HepG2 (cell line): ENCODE data around the gene NUCB1. TPM values are rescaled to one million over a fixed set of nuclear protein-coding genes. Genes with fewer than 3 reads are reported as not detected.

Experiments
- BORCS8-MEF2B ChIP-seq: sonication (generic); formaldehyde crosslinking; IDR thresholded peaks from 2 replicates; pipeline ENCODE4 v1.8.0; 2022; ENCODE audit warnings: mild to moderate bottlenecking, missing genetic modification reagents
- CAMTA2 ChIP-seq: sonication (generic); formaldehyde crosslinking; IDR thresholded peaks from 2 replicates; pipeline ENCODE4 v1.4.0; 2020; ENCODE audit warnings: mild to moderate bottlenecking, missing genetic modification reagents, borderline replicate concordance
- CEBPZ ChIP-seq: IDR thresholded peaks from 2 replicates; pipeline ENCODE4 v1.6.1; 2012; ENCODE audit warnings: low read length, improper control_type of control experiment
- DR1 ChIP-seq: sonication (generic); formaldehyde crosslinking; IDR thresholded peaks from 2 replicates; pipeline ENCODE4 v1.8.0; 2021; ENCODE audit warnings: mild to moderate bottlenecking, missing genetic modification reagents, inconsistent platforms
- ELF3 ChIP-seq: IDR thresholded peaks from 2 replicates; pipeline ENCODE4 v1.6.1; 2016; ENCODE audit warnings: missing genetic modification reagents, missing compliant biosample characterization
- ERF ChIP-seq: IDR thresholded peaks from 2 replicates; pipeline ENCODE4 v1.6.1; 2018; ENCODE audit warnings: missing biosample characterization, missing genetic modification reagents
- FUBP1 ChIP-seq: sonication (generic); formaldehyde crosslinking; IDR thresholded peaks from 2 replicates; pipeline ENCODE4 v1.5.1; 2020; ENCODE audit warnings: missing genetic modification reagents, mild to moderate bottlenecking, borderline replicate concordance
- KDM3A ChIP-seq: IDR thresholded peaks from 2 replicates; pipeline ENCODE4 v1.6.1; 2018; ENCODE audit warnings: low read depth, missing compliant biosample characterization
- MED13 ChIP-seq: sonication (generic); formaldehyde crosslinking; IDR thresholded peaks from 2 replicates; pipeline ENCODE4 v1.5.0; 2020; ENCODE audit warnings: missing genetic modification reagents
- MYNN ChIP-seq: sonication (generic); formaldehyde crosslinking; IDR thresholded peaks from 2 replicates; pipeline ENCODE4 v1.4.0; 2020; ENCODE audit warnings: mild to moderate bottlenecking, low read depth, missing genetic modification reagents
- NBN ChIP-seq: fragments of 450-650 bp; conservative IDR thresholded peaks from 2 replicates; pipeline ENCODE4 v1.6.1; 2017
- NFYB ChIP-seq: sonication (generic); formaldehyde crosslinking; IDR thresholded peaks from 2 replicates; pipeline ENCODE4 v1.4.0; 2020; ENCODE audit warnings: missing genetic modification reagents
- PITX1 ChIP-seq: sonication (generic); formaldehyde crosslinking; IDR thresholded peaks from 2 replicates; pipeline ENCODE4 v1.5.1; 2020; ENCODE audit warnings: mild to moderate bottlenecking, missing genetic modification reagents
- POLR2AphosphoS5 ChIP-seq: IDR thresholded peaks from 2 replicates; pipeline ENCODE4 v1.6.1; 2012; ENCODE audit warnings: low read depth, low read length
- RFXAP ChIP-seq: sonication (generic); formaldehyde crosslinking; IDR thresholded peaks from 2 replicates; pipeline ENCODE4 v1.4.0; 2020; ENCODE audit warnings: missing genetic modification reagents, borderline replicate concordance
- TBX3 ChIP-seq: fragments of 450-650 bp; IDR thresholded peaks from 2 replicates; pipeline ENCODE4 v1.6.1; 2017; ENCODE audit warnings: antibody characterized with exemption, mild to moderate bottlenecking, inconsistent platforms, borderline replicate concordance
- TMF1 ChIP-seq: sonication (generic); formaldehyde crosslinking; IDR thresholded peaks from 2 replicates; pipeline ENCODE4 v1.8.1; 2022; ENCODE audit warnings: low read depth, missing genetic modification reagents
- ZNF207 ChIP-seq: fragments of 450-650 bp; IDR thresholded peaks from 2 replicates; pipeline ENCODE4 v1.6.1; 2016; ENCODE audit warnings: antibody characterized with exemption, borderline replicate concordance
- ZNF333 ChIP-seq: sonication (generic); formaldehyde crosslinking; IDR thresholded peaks from 2 replicates; pipeline ENCODE4 v1.4.0; 2020; ENCODE audit warnings: mild to moderate bottlenecking, missing genetic modification reagents, borderline replicate concordance
- ZNF546 ChIP-seq: sonication (generic); formaldehyde crosslinking; conservative IDR thresholded peaks from 2 replicates; pipeline ENCODE4 v1.8.1; 2023; ENCODE audit warnings: mild to moderate bottlenecking, missing genetic modification reagents
- ZNF737 ChIP-seq: sonication (generic); formaldehyde crosslinking; IDR thresholded peaks from 2 replicates; pipeline ENCODE4 v1.5.0; 2020; ENCODE audit warnings: missing genetic modification reagents, mild to moderate bottlenecking, borderline replicate concordance
- polyA plus RNA-seq, 8 experiments: library from polyadenylated mRNA; depleted of rRNA in 3 of 8; stranded (reverse) in 7 of 8; unstranded in 1 of 8; fragments of >200 nt; fragmentation: Illumina TruSeq in 4 of 8; extraction: Trizol in 4 of 8; gene quantifications; 2 replicates each; pipeline versions ENCODE4 v1.2.1 to v1.2.3, GENCODE V29; 2011 to 2016; ENCODE audit warnings: low read depth in 4 of 8, missing spikeins in 1 of 8, mixed read lengths in 1 of 8; ENCODE audit not compliant: insufficient read depth in 1 of 8
- total RNA-seq, 5 experiments: library from RNA; depleted of rRNA; stranded (reverse); fragments of >200 nt; fragmentation: Illumina TruSeq; extraction: Trizol; gene quantifications; 2 replicates each; pipeline ENCODE4 v1.2.3, GENCODE V29; 2016; ENCODE audit warnings: low read depth in 1 of 5
- TF ChIP-seq, protein P1 (sequence below): sonication (generic); formaldehyde crosslinking; IDR thresholded peaks from 2 replicates; pipeline ENCODE4 v1.8.0; 2022; ENCODE audit warnings: mild to moderate bottlenecking, missing genetic modification reagents, moderate library complexity

Gene NUCB1
- total and polyA plus RNA-seq, 2 of the 13 experiments (the other 11 are each of a cell fraction or from before 2014, with no cell fraction given) = 82.3 to 106 TPM

- TF ChIP-seq FUBP1 = no peak
- peak; percentile 37 for TF ChIP-seq ELF3 (CRISPR knock-in tag)
- TF ChIP-seq CEBPZ = no peak
- peak; percentile 28; the same call in 1 of the 2 replicates for TF ChIP-seq TMF1 (CRISPR knock-in tag)
- no peak for TF ChIP-seq PITX1
- TF ChIP-seq ZNF737 (CRISPR knock-in tag) = no peak
- peak; percentile 39; the same call in 1 of the 2 replicates for TF ChIP-seq TBX3
- TF ChIP-seq ZNF333 (CRISPR knock-in tag) = no peak; the same call in 1 of the 2 replicates
- TF ChIP-seq POLR2AphosphoS5 = peak; percentile 47; the same call in 1 of the 2 replicates
- no peak for TF ChIP-seq NBN
- peak; percentile 94; the same call in 1 of the 2 replicates for TF ChIP-seq ZNF207
- peak; percentile 62; the same call in 1 of the 2 replicates for TF ChIP-seq CAMTA2 (CRISPR knock-in tag)
- peak; percentile 80 for TF ChIP-seq RFXAP (CRISPR knock-in tag)
- TF ChIP-seq KDM3A = 0 out of 2 replicates have a peak, but pooled peaks have one; percentile 14
- peak; percentile 66 for TF ChIP-seq BORCS8-MEF2B (CRISPR knock-in tag)
- peak; percentile 75 for TF ChIP-seq ERF (CRISPR knock-in tag)
- no peak; the same call in 1 of the 2 replicates for TF ChIP-seq MYNN
- TF ChIP-seq MED13 (CRISPR knock-in tag) = no peak
- TF ChIP-seq, protein P1, sequence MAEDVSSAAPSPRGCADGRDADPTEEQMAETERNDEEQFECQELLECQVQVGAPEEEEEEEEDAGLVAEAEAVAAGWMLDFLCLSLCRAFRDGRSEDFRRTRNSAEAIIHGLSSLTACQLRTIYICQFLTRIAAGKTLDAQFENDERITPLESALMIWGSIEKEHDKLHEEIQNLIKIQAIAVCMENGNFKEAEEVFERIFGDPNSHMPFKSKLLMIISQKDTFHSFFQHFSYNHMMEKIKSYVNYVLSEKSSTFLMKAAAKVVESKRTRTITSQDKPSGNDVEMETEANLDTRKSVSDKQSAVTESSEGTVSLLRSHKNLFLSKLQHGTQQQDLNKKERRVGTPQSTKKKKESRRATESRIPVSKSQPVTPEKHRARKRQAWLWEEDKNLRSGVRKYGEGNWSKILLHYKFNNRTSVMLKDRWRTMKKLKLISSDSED (CRISPR knock-in tag) = no peak
- TF ChIP-seq NFYB (CRISPR knock-in tag) = peak; percentile 60
- peak; percentile 44 for TF ChIP-seq DR1 (CRISPR knock-in tag)
- no peak for TF ChIP-seq ZNF546 (CRISPR knock-in tag)
These were observed 54.6 kb downstream of the NUCB1 start, which contains the start of gene BAX (continued) for GRCh38 chr19:48954595-48955307.
